DND-41 (cell line): ENCODE data around the gene TRAPPC10.
"Not testable (repeated sequence)": the region's sequence is repeated elsewhere in the genome, so short reads cannot be mapped to it uniquely, and the experiment has no call there.

Experiments
- CTCF ChIP-seq: IDR thresholded peaks from 2 replicates; pipeline ENCODE4 v1.5.1; 2012; ENCODE audit warnings: borderline replicate concordance, low read length, moderate library complexity, mild to moderate bottlenecking; ENCODE audit not compliant: poor library complexity, severe bottlenecking; ENCODE audit errors: extremely low read depth
- EZH2 ChIP-seq: IDR thresholded peaks from 3 replicates; pipeline ENCODE4 v1.6.1; 2012; ENCODE audit warnings: borderline replicate concordance, low read depth, mild to moderate bottlenecking, moderate library complexity, low read length, inconsistent platforms; ENCODE audit not compliant: severe bottlenecking

- TF ChIP-seq CTCF, EZH2: not testable (repeated sequence)
Observed at GRCh38 chr21:44122131-44122530, 110.0 kb downstream of the TRAPPC10 start.
